ENCODE data around the gene ENG.

The ENG gene

DNA sequence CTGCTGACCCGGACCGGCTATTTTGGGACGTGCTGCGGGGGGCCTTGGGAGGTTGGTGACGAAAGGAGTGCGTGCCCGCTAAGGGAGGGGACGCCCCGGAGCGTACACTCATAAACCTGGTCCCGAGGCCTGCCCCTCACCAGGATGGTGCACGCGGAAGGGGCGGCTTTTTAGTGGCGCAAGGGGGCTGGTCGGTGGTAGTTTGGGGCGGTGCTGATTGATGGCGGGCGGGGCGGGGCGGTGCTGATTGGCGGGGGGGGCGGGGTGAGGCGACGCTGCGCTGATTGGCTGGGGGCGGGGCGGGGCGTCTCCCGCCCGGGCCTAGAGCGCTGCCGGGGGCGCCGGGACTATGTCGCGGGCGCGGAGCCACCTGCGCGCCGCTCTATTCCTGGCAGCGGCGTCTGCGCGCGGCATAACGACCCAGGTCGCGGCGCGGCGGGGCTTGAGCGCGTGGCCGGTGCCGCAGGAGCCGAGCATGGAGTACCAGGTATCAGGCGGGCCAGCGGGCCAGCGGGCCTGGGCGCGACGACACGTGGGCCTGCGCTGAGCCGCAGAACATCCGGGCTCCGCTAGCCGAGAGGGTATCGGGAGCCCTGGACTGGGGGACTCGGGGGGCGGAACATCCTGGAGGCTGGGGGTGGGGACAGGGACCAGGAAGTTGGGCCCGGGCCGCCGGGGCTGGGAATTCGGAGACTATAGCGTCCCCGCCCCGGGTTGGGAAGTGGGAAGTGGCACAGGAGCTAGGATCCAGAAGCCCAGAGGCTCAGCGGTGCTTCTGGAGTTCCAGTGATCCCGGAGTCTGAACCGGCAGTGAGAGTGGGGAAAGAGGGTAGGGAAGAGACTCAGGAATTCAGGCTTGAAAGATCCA is 51.6 kb downstream of the ENG start, which contains the start of gene FPGS:
Gene FPGS, plus strand, starts transcription at position 307 of the 868 bp plus-strand sequence. Its CDS starts 43 bp downstream, at position 350.
- H3K36me3 ChIP-seq (replicated peaks): peaks cover 18% of the 10 kb centered on the region
- peak within 1 kb of the TSS; percentile 83 for H3K27ac ChIP-seq
- TF ChIP-seq CTCF (IDR thresholded peaks at IDR 0.05; ENCODE audit: low read depth, low read length, missing control alignments): no peak
- H3K4me3 ChIP-seq (ENCODE audit: low read depth, low read length): peak within 1 kb of the TSS; percentile 81
- in situ Hi-C loops (cut with HindIII; ENCODE audit: low pct_ligation_motif_present, low sequenced_read_pairs): no loop called here
- H3K27me3 ChIP-seq (replicated peaks): no peaks in the 10 kb centered on the region
- peak; percentile 76 for DNase-seq

DNA sequence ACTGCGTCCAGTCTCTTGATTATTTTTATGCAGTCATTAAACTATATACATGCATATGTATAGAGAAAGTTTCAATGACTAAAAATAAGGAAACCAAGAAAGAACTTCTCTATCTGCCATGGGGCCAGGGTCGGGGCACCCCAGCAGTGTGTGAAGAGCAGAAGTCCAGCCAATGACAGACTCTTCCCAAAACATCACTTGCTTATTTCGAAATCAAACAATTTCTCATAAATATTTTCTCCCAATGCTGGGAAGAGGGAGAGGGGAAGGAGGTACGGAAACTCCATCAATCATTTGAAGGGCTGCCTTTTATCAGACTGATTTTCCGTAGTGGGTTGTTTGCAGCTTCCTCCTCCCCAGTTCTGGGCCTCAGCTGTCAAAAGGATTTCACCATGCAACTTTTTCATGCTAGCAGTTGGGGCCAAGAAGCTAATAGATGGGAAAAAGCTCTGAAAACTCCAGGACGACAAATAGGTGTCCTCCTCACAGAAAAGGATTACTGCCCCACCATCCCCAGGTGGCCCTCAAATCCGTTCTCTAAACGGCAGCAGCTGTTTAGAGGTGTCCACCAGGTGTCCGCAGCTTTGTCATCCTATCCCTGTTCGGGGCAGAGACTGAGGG is 52.4 kb downstream of the ENG start:
- TF ChIP-seq CTCF (IDR thresholded peaks at IDR 0.05; ENCODE audit: low read depth, low read length, missing control alignments): peak; percentile 16
- Histone ChIP-seq H3K36me3 (replicated peaks) (peaks cover 11% of the 10 kb centered on the region), H3K4me3 (ENCODE audit: low read depth, low read length) (peak overlapping the region; percentile 55), H3K27ac (no peak overlapping the region), H3K27me3 (replicated peaks) (no peaks in the 10 kb centered on the region)
- DNase-seq: no peak
- in situ Hi-C loops (cut with HindIII; ENCODE audit: low pct_ligation_motif_present, low sequenced_read_pairs): no loop called here

DNA sequence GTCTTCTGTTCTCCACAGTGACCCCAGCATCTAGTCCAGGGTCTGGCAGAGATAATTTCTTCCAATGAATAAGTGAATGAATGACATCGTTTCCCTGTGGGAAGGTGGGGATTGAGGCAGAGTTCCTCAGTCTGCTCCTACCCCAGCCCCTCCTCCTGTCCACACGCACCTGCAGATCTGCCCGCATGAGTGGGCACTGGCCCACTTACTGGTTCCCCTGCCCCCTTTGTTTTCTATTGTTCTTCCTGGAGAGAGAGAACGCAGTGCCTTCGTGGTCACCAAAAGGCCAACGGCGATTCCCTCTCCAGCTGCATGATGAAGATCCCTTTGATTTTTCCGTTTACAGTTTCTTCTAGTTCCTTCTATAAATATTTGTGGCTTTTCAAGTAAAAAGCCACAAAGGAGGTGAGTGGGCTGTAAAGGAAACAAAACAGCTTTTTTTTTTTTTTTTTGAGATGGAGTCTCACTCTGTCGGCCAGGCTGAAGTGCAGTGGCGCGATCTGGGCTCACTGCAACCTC is 57.5 kb downstream of the ENG start:
- H3K4me3 ChIP-seq (ENCODE audit: low read depth, low read length): no peak overlapping the region
- no peak for TF ChIP-seq CTCF (IDR thresholded peaks at IDR 0.05; ENCODE audit: low read depth, low read length, missing control alignments)
- peaks cover 10% of the 10 kb centered on the region for H3K36me3 ChIP-seq (replicated peaks)
- no peak overlapping the region for H3K27ac ChIP-seq
- DNase-seq: no peak
- in situ Hi-C loops (cut with HindIII; ENCODE audit: low pct_ligation_motif_present, low sequenced_read_pairs): no loop called here
- no peaks in the 10 kb centered on the region for H3K27me3 ChIP-seq (replicated peaks)

GRCh38 chr9:127796225-127796813 is 58.1 kb downstream of the ENG start:
- in situ Hi-C loops (cut with HindIII; ENCODE audit: low pct_ligation_motif_present, low sequenced_read_pairs): no loop called here
- TF ChIP-seq CTCF (IDR thresholded peaks at IDR 0.05; ENCODE audit: low read depth, low read length, missing control alignments): no peak
- H3K27ac ChIP-seq: no peak overlapping the region
- H3K27me3 ChIP-seq (replicated peaks): no peaks in the 10 kb centered on the region
- peaks cover 13% of the 10 kb centered on the region for H3K36me3 ChIP-seq (replicated peaks)
- no peak for DNase-seq
- no peak overlapping the region for H3K4me3 ChIP-seq (ENCODE audit: low read depth, low read length)

DNA sequence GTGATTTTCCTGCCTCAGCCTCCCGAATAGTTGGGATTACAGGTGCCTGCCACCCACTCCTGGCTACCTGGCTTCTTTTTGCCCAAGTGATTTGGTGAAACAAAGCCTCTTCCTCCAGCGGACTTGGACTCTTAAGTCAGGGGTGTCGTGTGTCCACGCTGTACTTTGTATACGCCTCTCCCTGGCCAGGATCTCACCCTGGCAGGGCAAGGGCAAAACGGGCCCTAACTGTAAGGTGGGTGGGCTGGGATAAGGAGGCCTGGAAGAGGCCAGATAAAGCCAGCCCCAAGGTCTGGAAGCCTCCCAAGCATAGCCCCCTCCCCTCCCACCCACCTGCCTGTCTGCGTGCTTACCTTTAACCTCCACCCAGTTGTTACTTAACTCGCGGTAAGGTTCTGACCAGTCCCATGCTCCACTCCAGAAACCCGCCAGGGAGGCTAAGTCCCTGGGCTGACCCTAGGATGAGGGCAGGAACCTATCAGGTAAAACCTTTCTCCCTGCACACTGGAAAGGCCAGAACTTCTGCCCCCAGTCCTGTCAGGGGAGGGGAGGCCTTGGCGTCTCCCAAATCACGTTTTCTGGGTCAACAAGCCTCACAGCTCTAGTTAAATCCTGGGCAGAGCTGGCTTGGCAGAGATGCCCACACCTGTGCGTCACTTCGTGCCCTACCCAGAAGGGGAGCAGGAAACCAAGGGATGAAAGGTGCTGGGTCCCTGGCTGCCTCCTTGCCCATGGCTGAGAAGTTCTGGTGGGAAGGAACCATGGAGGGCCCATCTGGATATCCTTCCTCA is 60.3 kb downstream of the ENG start:
- Histone ChIP-seq H3K27me3 (replicated peaks) (no peaks in the 10 kb centered on the region), H3K4me3 (ENCODE audit: low read depth, low read length) (no peak overlapping the region), H3K27ac (no peak overlapping the region), H3K36me3 (replicated peaks) (peaks cover 34% of the 10 kb centered on the region)
- TF ChIP-seq CTCF (IDR thresholded peaks at IDR 0.05; ENCODE audit: low read depth, low read length, missing control alignments): no peak
- in situ Hi-C loops (cut with HindIII; ENCODE audit: low pct_ligation_motif_present, low sequenced_read_pairs): no loop called here
- DNase-seq: no peak

Measured in brain microvascular endothelial cell (primary cell).